ENCODE data around the gene PKMYT1. TPM values are rescaled to one million over a fixed set of nuclear protein-coding genes. Genes with fewer than 3 reads are reported as not detected.

The PKMYT1 gene
- total RNA-seq, 1 donor from 2014 or later, result 6.0 TPM

DNA sequence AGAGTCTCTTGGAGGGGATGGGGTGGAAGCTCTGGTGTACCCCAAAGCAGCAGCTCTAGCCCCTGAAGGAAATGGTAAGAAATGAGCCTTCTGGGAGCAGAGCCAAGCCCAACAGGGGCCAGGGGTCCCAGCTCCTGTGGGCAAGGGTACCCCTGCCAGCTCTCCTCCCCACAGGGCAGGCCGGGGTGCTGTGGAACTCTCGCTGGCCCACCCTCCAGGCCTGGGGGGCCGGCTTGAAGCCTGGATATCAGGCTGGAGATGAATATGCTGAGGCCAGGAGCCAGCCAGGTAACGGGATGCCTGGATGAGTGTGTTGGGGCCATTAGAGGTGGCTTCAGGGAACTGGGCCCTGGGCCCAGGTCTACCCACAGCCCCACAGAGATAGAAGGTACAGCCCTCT is 20.3 kb upstream of the PKMYT1 start:
- no peak for DNase-seq (ENCODE audit: low spot score)

DNA sequence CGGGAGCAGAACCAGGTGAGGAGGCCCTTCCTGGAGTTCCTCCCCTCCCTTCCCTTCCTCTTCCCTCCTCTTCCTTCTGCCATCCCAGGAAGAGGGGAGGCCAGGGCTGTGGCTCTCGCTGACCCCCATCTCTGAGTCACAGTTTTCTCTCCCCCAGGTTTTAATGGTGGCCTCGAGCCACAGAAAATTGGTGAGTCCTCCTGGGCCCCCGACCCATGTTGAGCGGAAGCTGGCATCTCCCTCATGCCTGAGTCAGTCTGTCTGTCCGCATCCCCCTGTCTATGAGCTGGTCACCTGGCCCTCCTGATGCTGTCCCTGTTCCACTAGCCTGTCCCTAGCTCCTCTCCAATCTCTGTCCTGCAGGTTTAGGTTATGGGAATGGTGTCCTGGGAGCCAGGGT is 19.7 kb upstream of the PKMYT1 start:
- no peak for DNase-seq (ENCODE audit: low spot score)

GRCh38 chr16:2996298-2996697 is 16.1 kb upstream of the PKMYT1 start:
- no peak for DNase-seq (ENCODE audit: low spot score)

DNA sequence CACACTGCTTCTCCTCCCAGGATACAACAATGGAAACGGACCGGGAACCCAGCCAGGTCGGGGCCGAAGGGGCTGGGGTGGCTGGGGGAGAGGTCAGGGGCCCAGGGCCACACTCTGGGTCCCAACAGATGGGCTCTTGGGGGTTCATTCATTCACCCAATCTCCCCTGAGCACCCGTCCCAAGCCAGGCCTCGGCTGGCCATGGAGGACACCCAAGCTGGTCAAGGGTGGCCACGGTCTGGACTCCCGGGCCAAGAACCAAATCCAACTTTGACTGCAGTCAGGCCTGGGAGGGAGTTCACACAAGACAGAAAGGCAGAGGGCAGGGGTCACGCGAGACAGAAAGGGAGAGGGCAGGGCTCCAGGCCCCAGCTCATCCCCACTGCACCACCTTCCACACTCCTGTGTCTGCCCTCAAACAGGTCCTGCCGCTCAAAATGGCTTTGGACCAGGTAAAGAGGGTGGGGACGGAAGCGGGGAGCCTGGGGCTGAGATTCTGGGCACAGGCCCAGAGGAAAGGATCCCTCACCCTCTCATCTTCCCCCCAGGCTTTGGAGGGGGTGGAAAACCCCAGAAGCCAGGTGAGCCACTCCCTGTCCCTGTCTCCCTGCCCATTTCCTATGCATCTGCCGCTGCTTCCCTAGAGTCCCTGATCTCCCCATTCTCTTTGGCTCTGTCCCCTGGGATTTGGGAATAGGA is 12.3 kb upstream of the PKMYT1 start:
- no peak for DNase-seq (ENCODE audit: low spot score)

- no peak for DNase-seq (ENCODE audit: low spot score)
Observed at GRCh38 chr16:2991566-2992261, 11.5 kb upstream of the PKMYT1 start.

DNA sequence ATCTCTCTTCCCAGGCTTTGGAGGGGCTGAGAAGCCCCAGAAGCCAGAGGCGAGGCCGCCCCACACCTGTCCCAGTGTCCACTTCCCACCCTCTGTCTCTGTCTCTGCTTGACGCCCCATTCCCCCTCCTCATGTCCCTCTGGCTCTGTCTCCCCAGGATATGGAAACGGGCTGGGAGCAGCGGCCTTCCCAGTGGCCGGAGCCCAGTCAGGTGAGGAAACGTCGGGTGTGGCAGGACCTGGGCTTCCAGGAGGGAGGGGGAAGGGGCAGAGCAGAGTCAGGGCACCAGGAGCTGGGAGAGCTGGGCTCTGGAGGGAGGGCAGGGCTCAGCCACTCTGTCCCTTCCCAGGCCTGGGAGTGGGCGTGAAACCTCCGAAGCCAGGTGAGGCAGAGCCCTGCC is 10.6 kb upstream of the PKMYT1 start:
- no peak for DNase-seq (ENCODE audit: low spot score)

- DNase-seq (ENCODE audit: low spot score), result no peak
Observed at GRCh38 chr16:2988590-2989099, 8.4 kb upstream of the PKMYT1 start.

- peak; percentile 82 for DNase-seq (ENCODE audit: low spot score)
Observed at GRCh38 chr16:2987833-2988232, 7.6 kb upstream of the PKMYT1 start.

DNA sequence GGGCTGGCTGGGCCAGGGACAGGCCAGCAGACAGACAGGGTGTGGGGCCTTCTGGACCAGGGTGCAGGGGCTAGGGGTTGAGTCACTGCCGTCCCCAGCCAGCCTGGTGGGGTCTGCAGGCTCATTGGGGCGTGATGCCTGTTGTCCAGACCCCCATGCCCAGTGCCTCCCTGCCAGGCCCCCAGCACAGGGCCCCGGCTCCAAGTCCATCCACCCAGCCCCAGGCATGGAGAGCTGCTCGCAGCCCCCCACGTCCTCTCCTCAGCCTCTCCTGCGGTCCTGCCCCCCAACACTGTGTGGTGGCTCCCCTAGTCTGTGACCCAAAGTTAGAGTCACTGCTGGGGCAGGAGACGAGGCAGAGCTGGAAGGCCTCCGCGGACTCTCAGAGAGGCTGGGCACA is 7.0 kb upstream of the PKMYT1 start:
- DNase-seq (ENCODE audit: low spot score), result no peak

GRCh38 chr16:2986623-2987188 is 6.5 kb upstream of the PKMYT1 start:
- no peak for DNase-seq (ENCODE audit: low spot score)

DNA sequence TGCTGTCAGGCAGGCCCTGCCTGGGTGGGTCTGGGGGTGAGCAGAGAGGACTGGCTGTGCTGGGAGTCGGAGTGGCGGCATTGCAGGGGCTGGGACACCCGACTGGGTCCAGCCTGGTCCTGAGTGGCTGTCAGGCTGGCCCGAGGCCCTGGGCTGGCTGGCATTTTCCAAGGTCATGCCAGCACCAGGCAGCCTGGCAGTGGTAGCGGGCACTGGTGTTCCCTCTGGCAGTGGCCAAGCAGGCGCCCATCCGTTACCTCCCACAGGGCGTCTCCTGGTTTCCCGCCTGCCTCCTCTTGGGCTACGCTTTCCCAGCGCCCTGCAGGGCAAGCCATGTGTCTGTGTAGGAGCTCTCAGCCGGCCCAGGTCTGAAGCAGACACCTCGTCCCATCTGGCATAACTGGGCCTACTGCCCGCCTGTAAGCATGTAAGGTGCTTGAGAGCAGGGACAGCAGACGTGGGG is 5.7 kb upstream of the PKMYT1 start:
- DNase-seq (ENCODE audit: low spot score), result no peak

DNA sequence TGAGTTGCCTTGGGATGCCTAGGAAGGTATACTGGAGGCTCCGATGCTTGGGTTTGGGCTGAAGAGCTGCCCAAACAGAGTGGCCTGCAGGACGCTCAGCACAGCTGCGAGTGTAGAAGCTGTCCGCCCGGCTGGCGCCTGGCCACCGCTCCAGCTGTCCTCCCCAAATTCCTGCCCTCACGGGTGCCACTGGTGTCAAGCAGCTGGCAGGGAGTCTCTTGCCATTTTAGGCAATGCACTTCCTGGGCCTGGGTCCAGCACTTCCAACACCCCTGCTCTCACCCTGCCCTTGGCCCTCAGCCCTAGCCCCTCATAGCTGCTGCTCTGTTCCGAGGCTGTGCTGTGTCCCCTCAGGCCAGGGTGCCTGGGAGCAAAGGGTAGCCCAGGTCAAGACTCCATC is 5.2 kb upstream of the PKMYT1 start:
- DNase-seq (ENCODE audit: low spot score), result no peak

DNA sequence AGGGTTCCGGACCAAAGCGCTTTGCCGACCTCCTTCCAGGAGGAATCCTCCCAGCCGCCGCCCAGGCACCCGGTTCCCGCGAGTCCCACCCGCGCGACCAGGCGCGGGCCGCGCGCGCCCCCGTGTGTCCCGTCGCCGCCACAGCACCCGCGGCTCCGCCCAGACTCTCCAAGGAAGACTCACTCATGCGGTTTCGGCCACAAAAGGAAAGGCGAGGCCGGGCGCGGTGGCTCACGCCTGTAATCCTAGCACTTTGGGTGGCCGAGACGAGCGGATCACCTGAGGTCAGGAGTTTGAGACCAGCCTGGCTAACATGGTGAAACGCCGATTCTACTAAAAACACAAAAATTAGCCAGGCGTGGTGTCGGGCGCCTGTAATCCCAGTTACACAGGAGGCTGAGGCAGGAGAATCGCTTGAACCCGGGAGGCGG is 3.5 kb upstream of the PKMYT1 start:
- peak; percentile 74 for DNase-seq (ENCODE audit: low spot score)

GRCh38 chr16:2982402-2982801 is 2.2 kb upstream of the PKMYT1 start:
- no peak for DNase-seq (ENCODE audit: low spot score)

GRCh38 chr16:2981899-2982250 is 1.6 kb upstream of the PKMYT1 start:
- no peak for DNase-seq (ENCODE audit: low spot score)

GRCh38 chr16:2981177-2981898 is 1.1 kb upstream of the PKMYT1 start:
- DNase-seq (ENCODE audit: low spot score), result no peak

GRCh38 chr16:2979669-2980226 is 498 bp downstream of the PKMYT1 start:
- no peak for DNase-seq (ENCODE audit: low spot score)

DNA sequence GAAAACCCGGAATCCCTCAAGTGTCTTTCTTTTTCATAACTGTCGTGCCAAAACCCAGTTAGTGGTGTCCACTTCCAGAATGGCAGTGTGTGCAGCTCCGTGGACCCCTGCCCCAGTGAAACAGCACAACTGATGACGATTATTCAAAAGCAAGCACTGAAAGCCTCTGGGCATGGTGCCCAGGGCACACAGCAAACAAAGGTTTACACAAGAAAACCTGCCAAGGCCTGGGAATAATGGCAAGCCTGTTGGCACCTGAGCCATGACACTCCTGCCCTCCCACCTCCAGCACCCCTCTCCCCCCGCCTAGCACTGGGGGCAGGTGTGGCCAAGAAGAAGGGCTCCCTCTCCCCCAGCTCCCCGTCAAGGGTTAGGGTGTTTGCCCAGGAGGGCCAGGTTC is 2.8 kb downstream of the PKMYT1 start:
- no peak for DNase-seq (ENCODE audit: low spot score)

DNA sequence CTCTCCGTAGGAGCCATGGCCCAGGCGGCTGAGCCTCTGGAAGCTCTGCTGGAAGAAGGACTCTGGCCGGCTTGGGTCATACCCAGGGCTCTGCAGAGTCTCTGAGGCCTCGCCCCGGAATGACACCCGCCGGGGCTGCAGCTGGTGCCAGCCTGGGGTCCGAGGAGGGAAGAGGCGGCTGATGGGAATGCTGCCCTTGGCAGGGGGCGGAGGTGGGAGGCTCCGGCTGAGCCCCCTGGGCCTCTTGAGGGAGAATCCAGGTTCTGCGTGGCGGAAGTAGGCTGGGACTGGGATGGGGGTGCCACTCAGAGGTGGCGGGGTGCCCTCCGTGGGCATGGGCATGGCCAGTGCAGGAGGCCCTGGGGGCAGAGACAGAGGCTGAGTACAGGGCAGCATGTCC is 3.6 kb downstream of the PKMYT1 start:
- no peak for DNase-seq (ENCODE audit: low spot score)

DNA sequence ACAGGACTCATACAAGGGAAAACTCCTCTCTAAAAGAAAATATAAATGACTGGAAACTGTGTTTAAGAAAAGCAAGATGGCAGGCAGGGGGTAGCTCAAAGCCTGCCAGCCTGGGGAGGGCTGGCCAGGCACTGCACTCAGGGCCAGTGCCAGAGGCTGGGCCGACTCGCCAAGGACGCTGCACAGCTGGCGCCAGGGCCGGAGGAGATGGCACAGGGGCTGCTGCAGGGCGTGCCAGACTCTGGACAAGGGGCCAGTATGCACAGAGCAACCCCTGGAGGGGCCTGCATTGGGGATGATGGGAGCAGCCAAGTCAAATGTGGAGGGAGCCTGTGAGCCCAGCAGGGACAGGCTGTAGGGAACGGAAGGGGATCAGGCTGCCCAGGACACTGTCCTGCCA is 4.0 kb downstream of the PKMYT1 start:
- no peak for DNase-seq (ENCODE audit: low spot score)

DNA sequence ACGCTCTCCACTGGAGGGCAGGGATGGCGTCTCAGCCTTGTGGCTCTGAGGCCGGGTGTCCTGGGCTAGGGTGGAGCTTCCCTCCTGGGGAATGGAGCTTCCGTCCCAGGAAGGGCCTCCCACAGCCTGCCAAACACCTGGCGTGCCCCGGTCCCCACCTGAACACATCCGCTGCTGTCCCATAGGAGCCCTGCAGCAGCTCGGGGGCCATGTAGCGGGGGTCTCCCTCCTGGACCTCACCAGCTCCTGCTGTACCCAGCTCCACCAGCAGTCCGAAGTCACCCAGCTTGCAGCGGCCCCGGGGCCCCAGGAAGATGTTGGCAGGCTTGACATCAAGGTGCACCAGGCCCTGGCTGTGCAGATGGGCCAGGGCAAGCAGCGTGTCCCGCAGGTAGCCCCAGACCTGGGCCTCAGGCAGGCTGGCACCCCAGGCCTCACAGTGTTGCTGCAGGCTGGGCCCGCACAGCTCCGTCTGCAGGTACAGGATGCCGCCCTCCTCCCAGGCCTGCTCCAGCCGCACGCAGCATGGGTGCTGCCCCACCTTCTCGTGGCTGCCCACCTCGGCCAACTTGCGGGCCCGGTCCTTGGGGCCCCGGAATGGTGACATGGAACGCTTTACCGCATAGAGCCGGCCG is 5.0 kb downstream of the PKMYT1 start:
- DNase-seq (ENCODE audit: low spot score), result no peak
